GM12892 (cell line): ENCODE measurements around the gene AVL9.
"Not testable (repeated sequence)": the region's sequence is repeated elsewhere in the genome, so short reads cannot be mapped to it uniquely, and the experiment has no call there.

Experiments used
- DNase-seq: peaks from one replicate; pipeline ENCODE4 v3.0.0; 2011; ENCODE audit not compliant: insufficient read length
- FAIRE-seq: peaks from 2 replicates; lab custom pipeline; 2011; peaks lifted over from hg19 to GRCh38; lab: Jason Lieb, UNC
- POLR2A ChIP-seq: IDR thresholded peaks from 2 replicates; pipeline ENCODE4 v1.6.1; 2011; ENCODE audit warnings: low read depth, low read length, control low read depth
- POLR2AphosphoS5 ChIP-seq: IDR thresholded peaks from 2 replicates; pipeline ENCODE4 v1.6.1; 2011; ENCODE audit warnings: low read depth, low read length, control low read depth
- TAF1 ChIP-seq: IDR thresholded peaks from 2 replicates; pipeline ENCODE4 v1.6.1; 2011; ENCODE audit warnings: low read depth, mild to moderate bottlenecking, control low read depth, low read length, borderline replicate concordance

AVL9 gene

DNA sequence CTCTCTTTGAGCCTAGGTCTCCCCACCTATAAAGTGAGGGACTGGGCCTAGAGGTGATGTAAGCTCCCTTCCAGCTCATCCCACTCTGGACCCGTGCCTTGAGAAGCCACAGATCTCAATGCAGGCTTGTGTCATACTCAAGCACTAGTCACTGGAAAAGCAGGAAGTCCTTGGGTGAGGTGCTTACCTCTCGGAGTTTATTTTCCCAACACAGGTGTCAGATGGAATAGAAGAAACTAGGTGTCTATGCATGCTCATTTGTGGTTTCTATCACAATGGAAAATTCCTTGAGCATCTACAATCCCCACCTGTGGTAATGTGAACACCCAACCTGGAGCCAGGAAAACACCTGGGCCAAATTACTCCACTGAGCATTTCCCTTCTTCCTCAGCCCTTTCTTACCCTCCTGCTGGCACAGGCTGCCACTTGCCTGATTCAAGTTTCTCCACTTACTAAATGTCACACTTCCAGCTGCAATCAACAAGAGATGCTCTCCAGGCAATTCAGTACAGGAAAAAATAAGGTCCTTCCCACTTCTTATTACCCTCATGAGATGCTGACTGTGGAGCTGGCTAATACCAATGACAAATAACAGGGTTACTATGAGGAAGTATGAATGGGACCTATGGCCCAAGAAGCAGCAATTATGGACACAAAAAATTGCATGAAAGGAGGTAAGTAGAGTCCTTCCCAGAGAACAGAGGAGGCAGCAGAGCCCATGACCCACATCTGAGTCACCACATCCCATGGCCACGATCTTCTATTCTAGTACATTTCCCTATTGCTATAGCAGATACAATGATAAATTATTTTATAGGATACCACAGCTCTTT is 18.3 kb upstream of the AVL9 start:
- DNase-seq (no peak), FAIRE-seq (no peak)
- no peak for TF ChIP-seq POLR2AphosphoS5
- TF ChIP-seq TAF1: no peak
- no peak for TF ChIP-seq POLR2A

DNA sequence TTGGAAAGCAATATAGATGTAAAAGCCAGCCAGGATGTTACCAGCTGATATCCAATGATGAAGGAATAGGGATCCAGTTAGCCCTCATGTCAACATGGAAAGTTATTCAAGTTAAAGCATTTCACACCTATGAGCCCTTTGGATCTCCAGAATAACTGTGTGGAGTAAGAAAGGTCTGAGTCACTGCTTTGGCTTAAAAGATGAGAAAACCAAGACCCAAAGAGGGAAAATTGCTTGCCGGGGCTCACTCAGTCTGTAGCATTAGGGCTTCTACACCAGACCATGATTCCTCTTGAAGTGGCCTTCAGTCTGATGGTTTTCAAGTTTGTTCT is 17.7 kb upstream of the AVL9 start:
- FAIRE-seq: no peak
- DNase-seq: no peak
- TF ChIP-seq POLR2AphosphoS5: no peak
- no peak for TF ChIP-seq POLR2A
- no peak for TF ChIP-seq TAF1

DNA sequence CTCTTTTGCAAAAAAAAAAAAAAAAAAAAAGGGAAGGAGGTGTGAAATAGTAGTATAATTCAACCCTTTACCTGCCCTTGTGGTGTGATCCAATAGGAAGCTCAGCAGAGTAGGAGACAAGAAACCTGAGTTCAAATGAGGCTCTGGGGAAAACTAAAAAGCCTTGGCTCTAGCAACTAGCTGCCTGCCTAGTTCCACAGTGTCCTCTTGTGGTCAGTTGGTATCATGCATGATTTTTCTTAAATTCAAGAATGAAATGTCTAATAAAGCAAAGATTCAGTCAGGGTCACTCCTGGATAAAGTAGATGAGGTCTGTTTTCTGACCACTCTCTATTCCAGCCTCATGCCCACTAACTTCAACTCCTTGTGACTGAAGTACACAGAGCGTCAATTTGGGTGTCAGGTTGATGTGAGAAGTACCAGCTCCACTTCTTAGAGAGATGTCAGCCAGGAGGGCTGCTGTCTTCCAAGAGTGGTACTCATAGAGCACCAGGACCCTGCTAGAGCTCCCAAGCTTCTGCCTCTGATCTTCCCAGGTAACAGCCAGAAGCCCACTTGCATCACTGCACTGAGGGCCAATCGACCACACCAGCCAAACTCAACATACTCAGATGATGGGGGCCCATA is 15.6 kb upstream of the AVL9 start:
- DNase-seq (no peak), FAIRE-seq (peak; percentile 69)
- TF ChIP-seq POLR2A (no peak), POLR2AphosphoS5 (no peak), TAF1 (no peak)

DNA sequence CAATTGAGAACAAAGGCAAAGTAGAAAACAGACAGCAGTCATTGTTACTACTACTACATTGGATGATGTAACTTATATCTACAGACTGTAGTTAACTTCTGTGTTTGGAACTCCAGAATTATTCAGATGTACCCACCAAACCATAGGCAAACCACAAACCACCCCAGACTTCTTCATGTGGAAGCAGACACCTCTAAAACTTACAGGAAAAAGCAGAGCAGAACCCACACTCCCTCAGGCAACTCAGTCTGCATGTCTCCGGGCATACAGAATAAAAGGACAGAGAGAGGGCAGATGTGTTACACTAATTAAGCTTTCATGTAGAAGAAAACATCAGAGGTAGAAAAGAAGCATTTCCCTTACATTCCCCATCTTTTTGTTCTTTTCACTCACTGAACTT is 14.1 kb upstream of the AVL9 start:
- DNase-seq (no peak), FAIRE-seq (no peak)
- TF ChIP-seq TAF1: no peak
- no peak for TF ChIP-seq POLR2A
- no peak for TF ChIP-seq POLR2AphosphoS5

DNA sequence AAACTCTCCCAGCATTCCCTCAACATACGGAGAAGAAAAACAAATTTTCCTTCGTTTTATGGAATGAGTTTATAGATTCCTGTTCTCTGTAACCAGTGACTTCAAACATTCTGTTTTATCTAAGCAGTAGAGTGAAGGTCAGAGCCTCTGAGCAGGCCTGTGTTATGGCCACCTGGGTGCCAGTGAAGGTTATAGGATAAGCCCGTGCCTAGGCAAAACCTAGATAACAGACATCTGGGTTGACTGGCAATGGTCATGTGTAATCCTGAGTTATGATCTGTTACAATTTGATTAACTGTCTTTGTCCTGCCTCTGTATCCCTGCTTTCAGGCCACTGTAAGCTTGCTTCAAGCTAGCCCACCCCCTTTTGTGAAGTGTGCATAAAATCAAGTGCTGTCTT is 13.4 kb upstream of the AVL9 start:
- FAIRE-seq (no peak), DNase-seq (no peak)
- TF ChIP-seq POLR2AphosphoS5: no peak
- no peak for TF ChIP-seq POLR2A
- no peak for TF ChIP-seq TAF1

DNA sequence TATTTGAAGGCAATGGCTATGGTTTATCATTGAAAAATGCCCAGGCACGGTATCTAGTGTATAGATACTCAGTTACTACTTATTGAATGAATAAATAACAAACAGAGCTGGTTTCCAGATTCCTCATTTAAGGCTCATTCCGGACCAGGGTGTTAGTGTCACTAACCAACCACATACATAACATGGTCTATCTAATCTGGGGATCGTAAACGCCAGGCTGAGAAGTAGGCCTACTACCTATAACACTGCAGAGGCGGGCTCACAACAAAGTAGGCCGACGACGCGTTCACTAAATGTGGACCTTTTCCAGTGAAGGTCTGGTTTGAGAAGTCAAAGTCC is 5.5 kb upstream of the AVL9 start:
- DNase-seq (no peak), FAIRE-seq (no peak)
- no peak for TF ChIP-seq POLR2A
- no peak for TF ChIP-seq POLR2AphosphoS5
- no peak for TF ChIP-seq TAF1

DNA sequence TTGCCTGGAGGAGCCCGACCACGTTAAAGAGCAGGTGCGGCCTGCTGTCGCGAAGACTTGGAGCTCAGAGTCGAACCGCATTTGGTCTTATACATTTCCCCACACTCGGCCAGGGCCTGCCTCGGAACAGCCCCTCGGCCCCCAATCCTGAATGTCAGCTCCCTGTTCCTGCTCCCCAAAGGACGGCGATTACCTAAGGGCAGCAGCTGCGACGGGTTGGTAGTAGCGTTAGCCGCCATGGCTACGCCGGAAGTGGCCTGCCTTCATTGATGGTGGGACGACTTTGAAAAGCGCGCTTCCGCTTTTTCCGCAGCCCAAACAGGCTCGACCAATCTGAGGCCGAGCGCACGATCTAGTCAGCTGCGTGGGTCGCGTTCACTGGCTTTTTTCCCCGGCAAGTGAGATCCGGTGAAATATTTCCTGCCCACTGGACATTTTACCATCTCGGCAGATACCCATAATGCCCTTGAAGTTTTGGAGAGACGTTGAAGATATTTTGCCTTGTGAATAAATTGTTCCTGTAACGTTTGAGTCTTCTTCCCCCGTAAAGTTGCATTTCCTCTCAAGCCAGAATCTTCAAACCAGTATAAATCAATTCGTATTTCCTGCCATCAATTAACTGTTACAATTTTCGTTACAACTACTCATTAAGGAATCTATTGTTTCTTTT is 5.0 kb upstream of the AVL9 start, which contains the start of gene LSM5:
TSS of gene LSM5 (minus strand) at position 254 of the 670 bp plus-strand sequence. CDS start at position 239, 15 bp downstream.
- peak; percentile 95 for FAIRE-seq
- DNase-seq: peak; percentile 38
- TF ChIP-seq POLR2A: peak; percentile 82
- TF ChIP-seq TAF1: peak; percentile 84
- TF ChIP-seq POLR2AphosphoS5: peak; percentile 85

DNA sequence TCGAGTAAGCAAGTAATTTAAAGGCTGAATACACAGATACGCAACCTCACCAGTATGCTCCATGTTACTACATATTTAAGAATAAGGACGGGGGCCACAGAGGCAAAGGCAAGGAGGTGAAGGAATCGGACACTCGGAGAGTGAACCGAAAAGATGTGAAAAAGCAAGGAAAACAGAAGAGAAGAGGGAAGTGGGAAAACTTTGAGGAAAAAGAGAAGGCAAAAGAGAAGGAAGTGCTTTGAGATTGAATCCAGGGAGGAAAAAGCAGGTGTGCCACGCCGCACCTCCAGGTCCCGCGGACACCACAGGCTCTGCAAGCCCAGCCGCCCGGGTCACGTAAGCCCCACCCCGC is 367 bp upstream of the AVL9 start:
- TF ChIP-seq POLR2AphosphoS5: peak; percentile 55; the same call in 1 of the 2 replicates
- peak; percentile 49; the same call in 1 of the 2 replicates for TF ChIP-seq POLR2A
- TF ChIP-seq TAF1: no peak
- FAIRE-seq: no peak
- no peak for DNase-seq

DNA sequence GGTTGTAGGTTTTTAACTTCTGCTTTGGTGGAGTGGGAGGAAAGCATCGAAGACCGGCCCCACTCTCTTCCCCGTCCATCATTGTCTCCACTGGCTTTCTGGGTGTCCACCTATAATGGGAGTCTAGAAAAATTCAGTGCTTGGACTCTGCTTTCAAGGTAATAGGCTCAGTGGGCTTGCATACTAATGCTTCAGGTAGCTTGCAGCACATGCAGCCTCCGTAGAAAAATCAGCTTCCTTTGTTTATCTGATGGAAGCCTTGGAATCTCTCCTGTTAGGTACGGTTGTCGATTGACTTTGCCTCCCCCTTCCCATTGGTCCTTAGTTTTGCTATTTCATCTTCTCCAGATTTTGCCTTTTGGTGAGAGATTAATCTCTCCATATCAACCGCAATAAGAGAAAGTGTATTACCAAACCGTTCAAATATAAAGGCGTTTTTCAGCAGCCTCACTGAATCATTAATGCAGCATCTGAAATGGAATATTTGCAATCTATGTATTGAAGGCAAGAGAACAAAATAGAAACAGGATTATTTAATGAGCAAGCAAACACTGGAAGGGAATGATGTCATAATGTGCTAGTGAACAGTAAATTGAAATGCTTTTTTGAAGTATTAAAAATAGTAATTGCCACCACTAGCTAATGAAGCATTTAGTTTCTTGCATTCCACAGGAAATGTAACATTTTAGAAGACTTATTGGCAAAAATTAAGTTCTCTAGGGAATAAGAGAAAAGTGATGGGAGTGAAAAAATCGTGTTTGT is 944 bp downstream of the AVL9 start:
- DNase-seq (no peak), FAIRE-seq (no peak)
- no peak for TF ChIP-seq TAF1
- no peak for TF ChIP-seq POLR2AphosphoS5
- TF ChIP-seq POLR2A: no peak

DNA sequence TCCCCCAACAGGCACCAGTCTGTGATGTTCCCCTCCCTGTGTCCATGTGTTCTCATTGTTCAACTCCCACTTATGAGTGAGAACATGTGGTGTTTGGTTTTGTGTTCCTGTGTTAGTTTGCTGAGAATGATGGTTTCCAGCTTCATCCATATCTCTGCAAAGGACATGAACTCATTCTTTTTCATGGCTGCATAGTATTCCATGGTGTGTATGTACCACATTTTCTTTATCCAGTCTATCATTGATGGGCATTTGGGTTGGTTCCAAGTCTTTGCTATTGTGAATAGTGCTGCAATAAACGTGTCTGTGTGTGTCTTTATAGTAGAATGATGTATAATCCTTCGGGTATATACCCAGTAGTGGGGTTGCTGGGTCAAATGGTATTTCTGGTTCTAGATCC is 4.5 kb downstream of the AVL9 start:
- DNase-seq, FAIRE-seq: not testable (repeated sequence)

DNA sequence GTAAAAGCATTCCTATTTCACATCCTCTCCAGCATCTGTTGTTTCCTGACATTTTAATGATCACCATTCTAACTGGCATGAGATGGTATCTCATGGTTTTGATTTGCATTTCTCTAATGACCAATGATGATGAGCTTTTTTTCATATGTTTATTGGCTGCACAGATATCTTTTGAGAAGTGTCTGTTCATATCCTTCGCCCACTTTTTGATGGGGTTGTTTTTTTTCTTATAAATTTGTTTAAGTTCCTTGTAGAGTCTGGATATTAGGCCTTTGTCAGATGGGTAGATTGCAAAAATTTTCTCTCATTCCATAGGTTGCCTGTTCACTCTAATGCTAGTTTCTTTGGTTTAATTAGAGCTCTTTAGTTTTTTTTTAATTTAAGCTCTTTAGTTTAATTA is 4.9 kb downstream of the AVL9 start:
- FAIRE-seq, DNase-seq: not testable (repeated sequence)

DNA sequence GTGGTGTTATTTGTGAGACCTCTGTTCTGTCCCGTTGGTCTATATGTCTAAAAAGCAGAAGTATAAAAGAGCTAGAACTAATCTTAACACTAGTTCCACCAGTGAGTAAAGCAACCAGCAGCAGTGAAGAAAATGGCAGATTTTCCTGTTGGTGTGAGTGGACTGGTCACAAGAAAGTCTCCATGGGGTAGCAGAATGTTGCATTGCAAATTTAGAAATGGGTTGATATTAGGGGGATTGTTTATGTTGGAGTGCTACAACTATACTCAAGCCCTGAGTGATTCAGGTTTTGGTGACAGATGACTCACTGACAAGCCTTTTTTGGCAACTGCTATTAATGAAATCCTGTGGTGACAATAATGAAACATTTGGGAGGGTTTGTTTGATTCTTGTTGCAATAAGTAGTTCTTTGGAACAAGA is 5.6 kb downstream of the AVL9 start:
- no peak for DNase-seq
- FAIRE-seq: peak; percentile 24
- TF ChIP-seq TAF1 (no peak), POLR2A (no peak), POLR2AphosphoS5 (no peak)
